Measurements from ENCODE around the gene NAGPA.

NAGPA gene

GRCh38 chr16:4987580-4988374, 46.0 kb downstream of the NAGPA start:
- H3K4me1 Mint-ChIP-seq (ENCODE audit: low read depth) = no peaks in the 10 kb centered on the region
- no peak overlapping the region for H3K4me3 Mint-ChIP-seq
- no peak overlapping the region for H3K27ac Mint-ChIP-seq
- no peaks in the 10 kb centered on the region for H3K36me3 Mint-ChIP-seq (ENCODE audit: low read depth)
- peaks cover 36% of the 10 kb centered on the region for H3K27me3 Mint-ChIP-seq (ENCODE audit: low read depth)
- H3K9me3 Mint-ChIP-seq = peaks cover 5% of the 10 kb centered on the region

GRCh38 chr16:4987250-4987579, 46.5 kb downstream of the NAGPA start:
- Mint-ChIP-seq H3K36me3 (ENCODE audit: low read depth) (no peaks in the 10 kb centered on the region), H3K27ac (no peak overlapping the region), H3K27me3 (ENCODE audit: low read depth) (peaks cover 36% of the 10 kb centered on the region), H3K9me3 (peaks cover 5% of the 10 kb centered on the region), H3K4me1 (ENCODE audit: low read depth) (no peaks in the 10 kb centered on the region), H3K4me3 (no peak overlapping the region)

- no peak overlapping the region for H3K27ac Mint-ChIP-seq
- peaks cover 32% of the 10 kb centered on the region for H3K27me3 Mint-ChIP-seq (ENCODE audit: low read depth)
- no peaks in the 10 kb centered on the region for H3K36me3 Mint-ChIP-seq (ENCODE audit: low read depth)
- no peak overlapping the region for H3K4me3 Mint-ChIP-seq
- peaks cover 5% of the 10 kb centered on the region for H3K9me3 Mint-ChIP-seq
- no peaks in the 10 kb centered on the region for H3K4me1 Mint-ChIP-seq (ENCODE audit: low read depth)
Observed at GRCh38 chr16:4984174-4984990, 49.4 kb downstream of the NAGPA start.

GRCh38 chr16:4982056-4982867, 51.5 kb downstream of the NAGPA start:
- H3K27me3 Mint-ChIP-seq (ENCODE audit: low read depth) = peaks cover 19% of the 10 kb centered on the region

GRCh38 chr16:4981473-4981872, 52.3 kb downstream of the NAGPA start:
- no peak overlapping the region for H3K4me3 Mint-ChIP-seq
- no peaks in the 10 kb centered on the region for H3K36me3 Mint-ChIP-seq (ENCODE audit: low read depth)
- peaks cover 5% of the 10 kb centered on the region for H3K9me3 Mint-ChIP-seq
- H3K4me1 Mint-ChIP-seq (ENCODE audit: low read depth) = no peaks in the 10 kb centered on the region
- no peak overlapping the region for H3K27ac Mint-ChIP-seq
- H3K27me3 Mint-ChIP-seq (ENCODE audit: low read depth) = peaks cover 11% of the 10 kb centered on the region

More at GRCh38 chr16:4982056-4982867, 51.5 kb downstream of the NAGPA start:
- no peak overlapping the region for H3K27ac Mint-ChIP-seq
- H3K9me3 Mint-ChIP-seq = peaks cover 5% of the 10 kb centered on the region
- H3K4me1 Mint-ChIP-seq (ENCODE audit: low read depth) = no peaks in the 10 kb centered on the region
- no peaks in the 10 kb centered on the region for H3K36me3 Mint-ChIP-seq (ENCODE audit: low read depth)
- no peak overlapping the region for H3K4me3 Mint-ChIP-seq

GRCh38 chr16:4980691-4981090, 53.0 kb downstream of the NAGPA start:
- peaks cover 4% of the 10 kb centered on the region for H3K27me3 Mint-ChIP-seq (ENCODE audit: low read depth)

GRCh38 chr16:4979736-4980660, 53.7 kb downstream of the NAGPA start:
- H3K9me3 Mint-ChIP-seq = peaks cover 11% of the 10 kb centered on the region
- H3K27ac Mint-ChIP-seq = no peak overlapping the region
- no peak overlapping the region for H3K4me3 Mint-ChIP-seq
- no peaks in the 10 kb centered on the region for H3K36me3 Mint-ChIP-seq (ENCODE audit: low read depth)
- H3K27me3 Mint-ChIP-seq (ENCODE audit: low read depth) = peaks cover 8% of the 10 kb centered on the region
- no peaks in the 10 kb centered on the region for H3K4me1 Mint-ChIP-seq (ENCODE audit: low read depth)

More at GRCh38 chr16:4980691-4981090, 53.0 kb downstream of the NAGPA start:
- H3K27ac Mint-ChIP-seq = no peak overlapping the region
- no peak overlapping the region for H3K4me3 Mint-ChIP-seq
- no peaks in the 10 kb centered on the region for H3K4me1 Mint-ChIP-seq (ENCODE audit: low read depth)
- peaks cover 7% of the 10 kb centered on the region for H3K9me3 Mint-ChIP-seq
- no peaks in the 10 kb centered on the region for H3K36me3 Mint-ChIP-seq (ENCODE audit: low read depth)

GRCh38 chr16:4979164-4979563, 54.6 kb downstream of the NAGPA start:
- no peaks in the 10 kb centered on the region for H3K4me1 Mint-ChIP-seq (ENCODE audit: low read depth)
- H3K4me3 Mint-ChIP-seq = no peak overlapping the region
- no peaks in the 10 kb centered on the region for H3K36me3 Mint-ChIP-seq (ENCODE audit: low read depth)
- no peak overlapping the region for H3K27ac Mint-ChIP-seq
- peaks cover 7% of the 10 kb centered on the region for H3K27me3 Mint-ChIP-seq (ENCODE audit: low read depth)
- H3K9me3 Mint-ChIP-seq = peaks cover 9% of the 10 kb centered on the region

GRCh38 chr16:4976611-4977145, 57.1 kb downstream of the NAGPA start:
- Mint-ChIP-seq H3K27me3 (ENCODE audit: low read depth) (peaks cover 3% of the 10 kb centered on the region), H3K9me3 (peaks cover 12% of the 10 kb centered on the region), H3K4me3 (no peak overlapping the region), H3K27ac (no peak overlapping the region), H3K4me1 (ENCODE audit: low read depth) (no peaks in the 10 kb centered on the region), H3K36me3 (ENCODE audit: low read depth) (no peaks in the 10 kb centered on the region)

- H3K27me3 Mint-ChIP-seq (ENCODE audit: low read depth) = peaks cover 3% of the 10 kb centered on the region
- H3K27ac Mint-ChIP-seq = no peak overlapping the region
- H3K36me3 Mint-ChIP-seq (ENCODE audit: low read depth) = no peaks in the 10 kb centered on the region
- no peaks in the 10 kb centered on the region for H3K4me1 Mint-ChIP-seq (ENCODE audit: low read depth)
- no peak overlapping the region for H3K4me3 Mint-ChIP-seq
- peaks cover 12% of the 10 kb centered on the region for H3K9me3 Mint-ChIP-seq
Observed at GRCh38 chr16:4976079-4976478, 57.7 kb downstream of the NAGPA start.
